Activated T-cell treated with anti-CD3 and anti-CD28 coated beads for 48 hours (primary cell): ENCODE results near the gene GPR82.
"Not testable (repeated sequence)": the region's sequence is repeated elsewhere in the genome, so short reads cannot be mapped to it uniquely, and the experiment has no call there.

Experiments
- DNase-seq: peaks from one replicate; pipeline ENCODE4 v3.0.0-alpha.2; 2020; ENCODE audit warnings: low read depth

The GPR82 gene

DNA sequence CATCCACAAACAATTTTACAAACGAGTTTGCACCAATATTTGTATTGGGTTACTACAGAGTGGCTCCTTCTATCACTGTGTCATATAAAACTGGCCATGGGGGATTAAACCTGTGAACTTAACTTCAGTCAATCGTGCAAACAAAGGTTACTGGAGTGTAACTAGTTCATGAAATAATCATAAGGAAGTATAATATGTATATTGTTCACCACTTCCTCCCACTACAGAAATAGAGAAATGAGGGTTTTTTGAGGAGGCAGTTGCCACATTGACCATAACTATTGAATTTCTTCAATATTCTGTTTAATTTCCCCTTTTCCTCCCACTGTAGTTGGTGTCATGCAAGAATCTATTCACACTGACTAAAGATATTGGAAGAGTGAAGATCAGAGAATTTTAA is at the start of gene GPR82:
GPR82 (plus strand) TSS at position 356 of the 400 bp plus-strand sequence. CDS start 2,846 bp downstream, outside the sequence.
- DNase-seq, result no peak

GRCh38 chrX:41676361-41676760 is 47.6 kb upstream of the GPR82 start:
- not testable (repeated sequence) for DNase-seq

DNA sequence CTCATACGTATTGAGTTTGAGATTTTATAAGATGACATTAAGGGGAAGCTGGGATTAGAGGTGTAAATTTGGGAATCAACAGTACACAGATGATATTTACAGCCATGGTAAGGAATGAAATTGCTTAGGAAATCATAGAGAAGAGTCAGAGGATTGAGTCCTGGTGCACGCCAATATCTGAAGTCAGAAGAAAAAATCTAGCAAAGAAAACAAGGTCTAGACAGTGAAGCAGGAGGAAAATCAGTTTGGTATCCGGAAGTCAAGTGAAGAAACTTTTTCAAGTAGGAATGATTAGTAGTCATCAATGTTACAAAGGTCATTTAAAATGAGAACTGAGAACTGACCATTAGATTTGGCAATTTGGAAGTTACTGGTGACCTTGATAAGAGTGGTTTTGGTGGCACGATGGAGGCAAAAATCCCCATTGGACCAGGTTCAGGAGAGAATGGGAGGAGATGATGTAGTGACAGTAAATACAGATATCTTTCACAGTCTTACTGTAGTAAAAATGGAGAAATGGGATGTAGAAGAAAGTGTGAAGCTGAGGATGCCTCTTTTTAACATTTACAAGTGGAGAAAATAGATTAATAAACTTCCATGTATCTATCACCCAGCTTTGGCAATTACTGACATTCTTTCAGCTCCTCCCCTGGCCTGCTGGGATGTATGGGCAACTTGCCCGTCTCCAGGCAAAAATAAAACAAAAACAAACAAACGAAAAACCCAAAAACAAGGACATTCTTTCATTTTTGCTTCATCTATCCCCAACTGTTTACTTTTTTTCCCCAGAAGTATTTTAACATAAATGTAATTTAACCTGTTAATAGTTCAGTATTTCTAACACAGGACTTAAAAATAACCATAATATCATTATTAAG is 46.6 kb upstream of the GPR82 start:
- no peak for DNase-seq

GRCh38 chrX:41684138-41684537 is 39.8 kb upstream of the GPR82 start:
- DNase-seq, result no peak

DNA sequence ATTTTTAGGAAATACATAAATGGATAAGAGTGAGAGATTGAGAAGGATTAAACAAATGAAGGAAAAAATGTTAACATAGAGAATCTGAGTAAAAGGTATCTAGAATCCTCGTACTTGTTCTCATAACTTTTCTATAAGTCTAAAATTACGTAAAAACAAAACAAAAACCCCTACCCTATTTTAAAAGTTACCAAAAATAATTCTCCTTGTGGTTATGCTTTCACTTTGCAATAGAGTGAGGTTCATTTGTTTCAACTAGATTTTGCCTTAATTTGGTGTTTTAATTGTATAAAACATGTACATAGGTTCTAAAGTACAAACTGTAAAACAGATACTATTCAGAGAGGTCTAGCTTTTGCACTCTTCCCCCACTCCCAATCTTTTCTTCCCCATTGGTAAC is 39.0 kb upstream of the GPR82 start:
- DNase-seq, result no peak

GRCh38 chrX:41686788-41687187 is 37.2 kb upstream of the GPR82 start:
- no peak for DNase-seq

- no peak for DNase-seq
These were observed 35.8 kb upstream of the GPR82 start for GRCh38 chrX:41688156-41688555.

DNA sequence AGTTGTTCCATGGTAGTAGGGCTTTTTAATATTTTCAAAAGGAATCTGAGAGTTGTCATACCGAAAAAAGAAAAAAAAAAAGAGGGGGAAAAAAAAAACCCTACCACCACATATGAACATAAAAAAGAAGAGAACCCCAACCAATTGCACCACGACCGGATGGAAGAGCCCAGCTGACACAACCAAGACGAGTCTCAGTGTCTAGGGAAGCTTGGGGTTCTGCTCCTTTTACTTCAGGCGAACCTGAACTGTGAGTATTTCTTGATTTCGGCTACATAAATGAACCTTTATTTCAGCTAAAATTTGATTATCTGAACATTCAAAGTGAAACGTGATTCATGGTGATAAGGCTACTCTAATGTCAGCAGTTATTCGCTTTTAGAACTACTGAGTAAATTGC is 35.1 kb upstream of the GPR82 start, which contains the start of gene GPR34:
GPR34 (plus strand) TSS at position 139 of the 400 bp plus-strand sequence. CDS start 6,661 bp downstream, outside the sequence.
- no peak for DNase-seq

DNA sequence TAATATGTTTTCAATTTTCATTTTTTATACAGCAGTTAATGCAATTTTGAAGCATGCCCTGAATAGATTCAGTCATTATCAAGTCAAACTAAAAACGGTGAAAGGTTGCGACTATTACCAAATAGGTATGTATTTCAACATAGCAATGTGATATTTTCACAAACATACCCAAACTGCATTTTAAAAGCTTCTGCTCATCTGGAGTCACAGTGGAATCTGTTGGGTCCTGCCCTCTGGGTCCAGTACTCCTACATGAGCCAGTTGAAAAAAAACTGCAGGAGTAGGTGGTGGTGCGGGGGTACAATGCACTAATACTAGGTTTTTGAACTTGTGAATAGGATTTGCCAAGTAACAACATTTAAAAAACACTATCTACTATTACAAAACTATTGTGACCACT is 34.3 kb upstream of the GPR82 start:
- no peak for DNase-seq

DNA sequence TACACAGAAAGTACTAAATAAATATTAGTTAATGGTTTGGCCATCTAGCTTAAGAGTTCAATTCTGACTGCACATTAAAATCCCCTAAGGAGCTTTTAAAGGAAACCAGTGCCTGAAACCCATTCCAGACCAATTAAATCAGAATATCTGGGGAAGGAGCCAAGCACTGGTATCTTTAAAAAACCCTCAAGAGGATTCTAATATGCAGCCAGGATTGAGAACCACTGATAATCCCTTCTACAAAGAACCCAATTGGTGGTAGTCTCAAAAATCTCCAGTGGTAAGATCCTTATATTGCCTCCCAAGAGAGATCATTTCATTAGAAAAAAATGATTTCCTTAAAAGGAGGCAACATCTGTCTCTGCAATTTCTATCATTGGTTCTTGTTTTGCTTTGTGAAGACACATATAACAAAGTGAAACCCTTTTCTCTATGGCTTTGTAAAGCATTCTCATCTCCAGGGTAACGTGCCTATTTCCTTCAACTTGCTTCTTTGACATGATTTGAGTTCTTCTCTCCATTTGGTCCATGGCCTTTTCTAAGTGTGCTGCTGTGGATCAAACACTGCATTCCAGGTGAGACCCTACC is 31.7 kb upstream of the GPR82 start:
- DNase-seq, result no peak

DNA sequence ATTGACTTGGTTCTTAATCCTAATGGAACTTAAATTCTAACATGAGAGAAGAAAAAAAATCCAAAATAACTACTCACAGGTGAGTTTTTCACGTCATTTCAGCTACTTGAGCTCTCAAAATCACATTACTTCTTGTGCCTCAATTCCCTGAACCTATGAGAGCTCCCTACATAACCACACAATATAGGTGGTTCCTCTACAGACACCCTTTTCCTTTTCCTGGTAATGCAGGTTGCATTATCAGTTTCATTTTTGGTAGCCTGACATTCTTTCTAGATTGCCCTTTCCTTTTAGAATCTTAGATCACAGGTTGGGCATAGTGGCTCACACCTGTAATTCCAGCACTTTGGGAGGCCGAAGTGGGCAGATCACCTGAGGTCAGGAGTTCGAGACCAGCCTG is 31.0 kb upstream of the GPR82 start:
- no peak for DNase-seq

- DNase-seq, result no peak
These were observed 28.6 kb upstream of the GPR82 start for GRCh38 chrX:41695426-41695825.

GRCh38 chrX:41703574-41704029 is 20.4 kb upstream of the GPR82 start:
- no peak for DNase-seq

- no peak for DNase-seq
These were observed 18.9 kb upstream of the GPR82 start for GRCh38 chrX:41705042-41705441.

GRCh38 chrX:41705680-41706374 is 18.2 kb upstream of the GPR82 start:
- no peak for DNase-seq

GRCh38 chrX:41707218-41707617 is 16.8 kb upstream of the GPR82 start:
- DNase-seq, result no peak

- no peak for DNase-seq
These were observed 15.5 kb upstream of the GPR82 start for GRCh38 chrX:41708486-41708885.

GRCh38 chrX:41711021-41711667 is 12.8 kb upstream of the GPR82 start:
- DNase-seq, result no peak

GRCh38 chrX:41716222-41716621 is 7.8 kb upstream of the GPR82 start:
- no peak for DNase-seq

DNA sequence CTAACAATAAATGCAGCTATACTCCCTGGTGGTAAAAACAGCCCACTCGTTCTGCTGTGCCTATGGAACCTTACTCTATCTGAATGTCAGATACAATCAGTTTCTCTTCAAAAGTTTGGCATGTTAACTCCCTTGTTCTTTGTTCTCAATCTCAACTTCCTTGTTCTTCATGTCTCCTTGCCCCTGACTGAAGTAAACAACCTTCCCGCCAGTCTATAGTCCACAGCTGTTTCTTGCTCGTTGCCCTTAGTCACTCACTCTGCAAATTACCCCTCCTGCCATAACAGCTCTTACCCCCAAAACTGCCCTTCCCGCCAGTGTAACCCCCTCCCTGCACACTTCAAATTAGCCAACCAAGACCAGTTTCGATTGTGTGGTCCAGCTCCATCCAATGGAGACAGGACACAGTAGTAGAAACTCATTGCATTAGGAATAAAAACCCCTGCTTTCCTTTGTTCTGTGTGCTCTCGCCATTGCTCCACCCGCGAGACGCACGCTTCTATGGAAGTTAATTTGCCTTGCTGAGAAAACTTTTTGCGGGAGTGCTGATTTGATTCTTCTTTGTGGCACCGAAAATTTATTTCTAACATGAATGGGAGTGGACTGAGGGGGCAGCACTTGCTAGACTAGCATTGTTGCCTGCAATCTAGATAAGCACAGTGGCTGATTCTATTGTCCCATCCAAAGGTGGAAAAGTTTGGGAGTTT is 7.1 kb upstream of the GPR82 start:
- DNase-seq, result no peak

GRCh38 chrX:41718481-41719235 is 5.3 kb upstream of the GPR82 start:
- DNase-seq, result no peak
